GM19372 (cell line): ENCODE measurements around the gene POLG.

Experiments
- ATAC-seq: cut with Tn5 transposase; IDR thresholded peaks from one replicate; pipeline ENCODE4 v1.9.1; 2021; ENCODE audit warnings: mild to moderate bottlenecking, low read depth, moderate library complexity; ENCODE audit not compliant: unreplicated experiment

The POLG gene

DNA sequence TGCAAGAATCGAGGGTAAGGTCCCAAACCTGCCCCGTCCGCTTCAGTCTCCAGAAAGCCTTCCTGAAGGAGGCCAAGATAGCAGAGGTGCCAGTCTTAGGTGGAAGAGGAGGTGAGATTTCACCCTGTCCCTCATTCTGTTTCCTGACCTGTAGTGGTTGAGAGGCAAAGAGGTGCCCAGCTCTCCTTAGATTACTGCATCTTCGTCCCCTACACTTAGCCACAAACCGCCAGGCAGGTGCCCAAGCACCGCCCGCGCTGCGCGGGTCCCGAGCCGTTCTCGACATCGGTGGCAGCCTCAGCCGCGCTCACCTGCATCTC is 23.8 kb upstream of the POLG start:
- ATAC-seq = peak; percentile 7

DNA sequence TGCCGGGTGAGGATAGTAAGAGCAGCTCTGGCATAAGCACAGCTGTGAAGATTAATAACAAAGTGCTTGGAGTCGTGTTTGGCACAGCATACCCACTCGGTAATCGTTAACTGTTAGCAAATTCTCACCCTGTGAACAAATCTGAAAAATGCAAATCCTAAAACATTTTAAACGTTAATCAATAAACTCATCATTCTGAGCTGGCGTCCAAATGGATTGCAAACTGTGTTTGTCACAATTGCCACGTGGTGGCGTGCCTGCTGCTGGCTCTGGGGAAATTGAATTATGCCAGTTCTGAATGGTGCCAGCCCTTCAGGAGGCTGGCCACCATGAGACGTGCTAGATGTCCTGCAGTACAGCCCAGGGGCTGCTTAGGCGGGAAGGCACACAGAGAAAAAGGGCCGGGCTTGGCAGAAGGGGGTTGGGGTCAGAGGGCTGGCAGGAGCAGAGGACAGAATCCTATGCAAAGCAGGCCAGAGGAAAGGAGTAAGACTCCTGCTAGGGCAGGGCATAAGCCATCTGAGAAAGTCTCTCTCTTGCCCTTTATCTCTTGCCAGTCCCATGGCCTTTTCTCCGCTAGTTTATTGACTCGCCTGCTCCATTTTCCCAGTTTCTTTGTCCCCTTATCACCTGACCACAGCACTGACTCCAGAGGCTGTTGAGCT is 22.1 kb upstream of the POLG start:
- ATAC-seq = no peak

DNA sequence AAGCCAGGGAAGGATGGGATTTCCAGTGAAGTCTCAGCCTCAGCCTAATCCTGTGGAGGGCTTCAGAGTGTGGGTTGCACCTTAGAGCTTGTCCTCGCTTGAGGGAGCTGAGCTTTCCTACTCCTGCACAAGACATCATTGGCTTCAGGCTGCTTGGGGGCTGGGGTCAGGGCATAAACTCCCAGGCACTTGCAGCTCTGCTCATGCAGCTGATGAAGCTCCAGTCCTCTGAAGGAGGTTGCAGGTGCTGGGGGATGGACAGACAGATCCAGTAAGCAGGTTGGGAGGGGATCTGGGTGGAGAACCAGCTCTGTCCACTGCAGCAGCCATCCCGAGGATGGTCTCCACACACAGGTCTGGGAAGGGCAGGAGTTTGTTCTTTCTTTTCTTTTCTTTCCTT is 19.4 kb upstream of the POLG start:
- no peak for ATAC-seq

DNA sequence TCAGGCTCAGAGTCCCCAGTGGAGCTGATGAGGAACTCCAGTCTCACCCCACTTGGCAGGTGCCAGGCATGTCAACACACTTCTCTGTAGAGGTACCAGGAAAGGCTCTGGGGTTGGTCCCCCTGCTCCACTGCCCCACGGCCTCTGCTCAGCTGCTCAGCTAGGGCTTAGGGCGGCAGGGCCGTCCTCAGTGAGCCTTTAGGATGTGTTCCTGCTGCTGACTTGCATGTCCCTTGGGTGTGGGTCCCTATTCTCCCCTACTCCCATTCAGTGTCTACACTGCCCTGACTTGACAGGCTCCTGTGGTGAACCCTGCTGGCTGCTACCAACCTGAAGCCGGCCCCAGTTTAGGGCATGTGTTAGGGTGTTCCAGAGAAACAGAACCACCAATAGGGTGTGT is 17.9 kb upstream of the POLG start:
- ATAC-seq = no peak

DNA sequence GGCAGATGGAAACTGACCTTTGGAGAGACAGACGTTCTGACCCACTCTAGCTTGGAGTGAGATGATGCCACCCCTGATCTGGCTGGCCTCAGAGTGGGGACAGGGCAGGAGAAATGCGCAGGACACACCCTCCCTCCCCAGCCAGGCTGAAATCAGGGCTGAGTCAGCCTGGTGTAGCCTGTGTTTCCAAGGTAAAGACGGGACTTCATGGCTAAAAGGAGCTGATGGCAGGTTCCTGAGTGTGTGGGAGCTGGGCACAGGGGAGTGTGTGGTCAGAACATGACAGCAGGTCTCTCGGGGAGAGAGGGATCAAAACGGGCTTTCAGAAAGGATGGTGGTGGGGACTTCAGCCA is 14.6 kb upstream of the POLG start:
- no peak for ATAC-seq

DNA sequence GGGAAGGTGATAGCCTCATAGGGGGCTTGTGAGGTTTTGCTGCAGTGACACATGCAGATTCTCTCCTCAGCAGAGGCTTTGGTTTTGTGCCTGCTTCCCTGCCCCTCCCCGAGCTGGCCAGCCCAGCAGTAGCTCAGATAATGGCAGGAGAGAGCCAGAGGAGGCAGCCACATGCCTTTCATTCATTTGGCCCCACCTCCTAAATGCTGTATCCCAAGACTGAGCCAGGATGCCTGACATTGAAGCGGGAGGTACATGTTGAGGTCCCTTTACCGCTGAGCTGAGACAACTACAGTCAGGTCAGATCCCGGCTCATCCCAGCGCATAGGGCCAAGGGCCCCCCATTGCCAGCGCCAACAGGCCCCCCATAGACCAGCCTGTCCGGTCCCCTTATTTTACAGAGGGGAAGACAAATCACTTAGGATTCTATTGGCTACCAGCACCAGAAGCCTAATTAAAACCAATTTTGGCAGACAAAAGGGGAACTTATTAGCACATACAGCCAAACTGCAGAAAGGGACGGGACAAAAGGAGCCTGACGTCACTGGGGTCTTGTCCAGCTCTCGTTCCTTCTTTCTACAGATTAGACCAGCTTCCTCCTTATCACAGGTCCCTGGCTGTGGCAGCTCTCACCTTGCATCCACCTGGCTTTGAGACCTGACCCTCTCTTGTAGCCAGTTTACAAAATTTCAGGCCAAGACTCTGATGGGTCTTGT is 12.1 kb upstream of the POLG start:
- ATAC-seq = no peak

DNA sequence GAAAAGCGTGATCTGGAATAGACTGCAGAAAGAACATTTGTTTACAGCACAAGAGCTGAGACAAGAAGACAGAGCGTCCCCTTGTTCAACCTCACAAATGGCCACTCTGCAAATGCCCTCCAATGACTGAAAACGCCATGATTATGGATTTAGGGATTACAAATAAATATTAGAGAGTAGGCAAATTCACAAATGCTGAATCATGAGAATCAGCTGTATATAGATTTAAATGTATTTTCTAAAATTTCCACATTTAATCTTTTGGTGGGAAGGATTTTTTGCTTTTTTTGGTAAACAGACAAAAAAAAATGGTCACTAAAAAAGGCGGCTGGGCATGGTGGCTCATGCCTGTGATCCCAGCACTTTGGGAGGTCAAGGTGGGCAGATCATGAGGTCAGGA is 10.6 kb upstream of the POLG start:
- ATAC-seq = no peak

DNA sequence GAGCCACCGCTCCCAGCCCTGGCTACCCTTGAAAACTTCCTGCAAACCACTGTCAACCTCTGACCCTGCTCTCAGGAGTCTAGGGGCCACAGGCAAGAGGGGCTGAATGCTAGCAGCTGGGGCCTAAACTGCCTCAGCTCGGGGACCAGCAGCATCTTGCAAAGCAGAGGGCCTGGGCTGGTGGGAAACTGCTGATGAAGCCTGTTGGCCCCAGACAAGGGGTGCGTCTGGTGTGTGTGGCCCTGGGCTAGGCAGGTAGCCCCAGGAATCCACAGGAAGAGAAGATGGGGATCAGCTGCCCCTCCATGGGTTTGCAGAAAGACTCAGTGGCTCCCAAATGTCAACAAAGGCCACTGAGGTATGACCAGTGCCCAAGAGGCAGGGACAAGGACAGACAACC is 8.2 kb upstream of the POLG start:
- ATAC-seq = no peak

DNA sequence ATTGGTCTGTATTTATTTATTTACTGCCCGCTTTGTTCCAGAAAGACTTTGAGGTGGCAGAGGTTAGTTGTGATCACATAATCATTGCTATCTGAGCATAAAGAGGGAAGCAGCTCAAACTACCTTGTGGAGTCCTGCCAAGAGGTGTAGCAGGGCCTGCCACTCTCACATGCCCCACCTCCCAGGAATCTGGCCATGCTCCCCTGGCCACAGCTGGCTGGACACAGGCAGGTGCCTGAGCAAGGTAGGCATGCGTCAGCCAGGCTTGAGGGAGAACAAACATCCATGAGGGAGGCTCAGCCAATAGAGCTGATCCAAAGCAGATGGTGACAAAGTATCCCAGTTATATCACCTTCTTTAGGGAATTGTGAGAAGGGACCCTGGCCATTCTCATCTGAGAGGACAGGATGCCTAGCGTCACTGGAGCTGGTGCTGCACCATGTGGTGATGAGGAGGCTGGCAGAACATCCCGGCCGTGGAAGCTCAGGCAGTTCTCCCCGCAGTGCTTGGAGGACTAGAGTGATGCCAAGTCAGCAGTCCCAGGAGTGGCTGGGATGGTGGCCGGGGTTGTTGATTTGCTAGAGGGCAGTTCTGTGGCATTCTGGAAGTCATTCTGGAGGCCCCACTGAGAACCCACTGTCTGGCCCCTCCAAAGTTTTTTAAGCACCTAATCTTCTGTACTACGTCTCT is 6.8 kb upstream of the POLG start:
- ATAC-seq = no peak

DNA sequence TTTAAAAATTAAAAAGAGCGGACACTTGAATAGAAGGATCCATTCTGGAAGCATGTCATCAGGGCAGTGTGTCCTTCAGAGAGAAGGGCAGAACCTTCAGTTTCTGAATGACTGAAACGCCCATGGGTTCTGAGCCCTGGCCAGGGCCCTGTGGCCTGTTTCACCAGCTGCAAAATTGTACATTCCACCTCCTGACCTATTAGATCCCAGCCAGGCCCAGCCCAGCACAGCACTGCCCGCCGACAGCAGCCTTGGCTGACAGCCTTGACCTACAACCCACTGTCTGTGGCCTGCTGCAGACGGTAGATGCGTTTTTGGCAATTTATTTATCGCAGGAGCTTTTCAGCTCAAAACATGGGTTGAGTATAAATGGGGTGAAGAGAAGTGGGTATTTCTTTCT is 5.9 kb upstream of the POLG start:
- ATAC-seq = no peak

DNA sequence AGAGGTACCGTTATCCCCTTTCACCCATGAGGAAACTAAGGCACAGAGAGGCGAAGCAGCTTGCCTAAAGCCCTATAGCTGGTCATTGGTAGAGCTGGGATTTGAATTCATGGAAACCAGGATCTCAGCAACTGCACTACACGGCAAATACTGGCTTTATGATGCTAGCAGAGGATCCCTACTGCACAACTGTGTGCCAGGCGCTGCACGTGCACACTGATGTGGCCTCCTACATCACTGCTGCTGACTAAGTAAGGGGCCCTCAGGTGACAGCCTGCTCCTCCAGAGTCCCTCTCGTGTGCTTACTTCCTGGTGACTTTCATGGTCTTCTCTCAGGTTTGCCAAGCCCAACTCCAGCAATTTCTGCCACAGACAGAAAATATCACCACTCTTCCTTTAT is 3.4 kb upstream of the POLG start:
- ATAC-seq = no peak

DNA sequence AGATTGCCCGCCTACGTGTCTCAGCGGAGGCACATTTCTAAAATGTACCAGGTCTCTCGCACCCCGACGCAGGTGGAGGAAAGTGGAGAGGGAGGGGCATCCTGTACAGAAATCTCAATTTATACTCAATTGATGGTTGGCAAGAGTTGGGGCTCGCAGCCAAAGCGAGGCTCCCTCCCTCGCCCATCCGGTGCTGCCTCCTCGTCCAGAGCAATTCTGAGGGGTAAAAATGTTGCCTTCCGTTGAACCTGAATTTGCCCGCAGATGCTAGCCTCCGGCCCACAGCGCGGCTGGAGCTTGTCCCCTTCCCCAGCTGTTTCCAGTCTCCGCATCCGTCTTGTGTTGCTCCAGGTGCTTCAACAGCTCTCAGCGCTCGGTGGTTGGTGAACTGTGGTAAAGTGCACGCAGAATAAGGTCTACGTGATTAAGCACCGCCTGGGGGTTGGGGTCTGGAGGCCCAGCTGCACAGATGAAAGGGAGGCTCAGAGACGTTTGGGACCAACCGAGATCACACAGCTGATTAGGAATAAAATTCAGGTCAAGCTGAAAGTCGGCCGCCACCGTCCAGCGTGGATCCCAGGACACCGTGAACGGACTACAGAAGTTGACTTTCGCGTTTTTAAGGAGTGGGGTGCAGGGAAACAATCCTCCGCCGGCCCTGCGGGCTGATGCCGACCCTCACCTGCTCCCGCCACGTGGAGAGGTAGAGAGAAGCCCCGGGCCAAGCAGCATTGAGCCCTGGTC is 846 bp upstream of the POLG start:
- ATAC-seq = no peak

DNA sequence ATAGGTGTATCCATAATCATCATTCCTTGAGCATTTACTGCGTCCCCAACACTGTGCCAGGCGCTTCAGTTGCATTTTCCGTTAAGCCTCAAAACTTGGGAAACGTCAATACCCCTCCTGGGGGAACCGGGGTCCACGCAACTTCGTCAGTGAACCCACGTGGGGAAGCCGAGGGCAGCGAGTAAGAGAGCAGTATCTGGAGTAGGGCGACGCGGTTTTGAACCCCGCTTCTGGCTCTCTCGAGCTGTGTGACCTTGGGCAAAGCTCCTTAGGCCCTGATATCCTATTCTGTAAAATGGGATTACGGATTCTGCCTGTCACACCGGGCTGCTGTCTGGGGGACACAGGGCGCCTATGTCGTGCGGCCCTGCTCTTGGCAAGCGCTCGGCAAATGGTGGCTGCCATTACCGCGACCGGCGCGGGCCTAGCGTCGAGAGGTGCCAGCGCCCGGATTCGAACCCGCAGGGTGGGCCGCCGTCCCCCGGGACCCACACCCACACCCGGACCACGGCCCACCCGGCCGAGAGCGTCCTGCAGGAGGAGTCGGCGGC is 590 bp downstream of the POLG start:
- no peak for ATAC-seq

DNA sequence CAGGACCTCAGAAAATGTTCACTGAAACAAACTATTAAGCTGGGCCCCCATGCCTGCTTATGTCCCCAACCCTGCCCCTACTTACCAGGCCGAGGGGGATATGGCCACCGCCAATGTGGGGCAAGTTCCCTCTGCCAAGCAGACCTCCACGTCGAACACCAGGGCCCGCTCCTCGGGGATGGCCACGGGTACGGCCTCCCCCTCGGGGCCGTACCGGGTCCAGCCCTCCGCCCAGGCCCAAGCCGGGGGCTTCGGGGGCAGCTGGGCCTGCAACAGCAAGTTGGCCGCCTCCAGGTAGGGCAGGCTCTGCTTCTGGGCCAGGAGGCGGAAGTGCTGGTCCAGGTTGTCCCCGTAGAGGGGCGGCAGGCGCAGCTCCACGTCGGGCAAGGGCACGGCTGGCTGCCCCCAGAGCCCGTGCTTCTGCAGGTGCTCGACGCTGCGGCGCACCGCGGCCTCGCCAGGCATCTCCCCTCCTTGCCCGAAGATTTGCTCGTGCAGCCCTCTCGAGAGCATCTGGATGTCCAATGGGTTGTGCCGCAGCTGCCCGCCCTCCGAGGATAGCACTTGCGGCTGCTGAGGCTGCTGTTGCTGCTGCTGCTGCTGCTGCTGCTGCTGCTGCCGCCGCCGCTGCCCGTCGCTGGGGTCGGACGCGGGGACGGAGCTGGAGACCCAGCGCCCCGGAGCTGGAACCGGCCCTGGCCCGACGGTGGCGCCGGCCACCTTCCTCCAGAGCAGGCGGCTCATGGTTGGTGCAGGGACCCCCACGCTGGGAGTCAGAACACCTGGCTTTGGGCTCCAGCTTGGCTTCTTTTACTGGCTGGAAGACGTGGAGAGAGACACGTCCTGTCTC is 1.4 kb downstream of the POLG start:
- ATAC-seq = no peak

DNA sequence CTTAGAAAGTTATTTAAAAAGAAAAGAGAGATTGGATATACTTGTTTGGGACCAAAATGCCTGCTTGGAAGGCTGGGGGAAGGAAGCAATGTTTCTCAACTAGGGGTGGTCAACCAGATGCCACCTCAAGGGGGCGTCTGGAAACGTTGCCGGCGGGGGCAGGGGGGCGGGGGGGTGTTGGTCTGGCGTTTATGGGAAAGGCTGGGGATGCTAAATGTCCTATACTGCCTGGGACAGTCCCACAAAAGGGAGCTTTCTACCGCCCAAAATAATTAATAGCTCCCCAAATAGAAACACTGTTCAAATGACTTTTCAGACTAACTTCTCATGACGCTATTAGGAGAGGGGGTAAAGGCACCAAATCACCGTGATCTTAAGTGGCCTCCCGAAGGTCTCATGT is 2.2 kb downstream of the POLG start:
- no peak for ATAC-seq

DNA sequence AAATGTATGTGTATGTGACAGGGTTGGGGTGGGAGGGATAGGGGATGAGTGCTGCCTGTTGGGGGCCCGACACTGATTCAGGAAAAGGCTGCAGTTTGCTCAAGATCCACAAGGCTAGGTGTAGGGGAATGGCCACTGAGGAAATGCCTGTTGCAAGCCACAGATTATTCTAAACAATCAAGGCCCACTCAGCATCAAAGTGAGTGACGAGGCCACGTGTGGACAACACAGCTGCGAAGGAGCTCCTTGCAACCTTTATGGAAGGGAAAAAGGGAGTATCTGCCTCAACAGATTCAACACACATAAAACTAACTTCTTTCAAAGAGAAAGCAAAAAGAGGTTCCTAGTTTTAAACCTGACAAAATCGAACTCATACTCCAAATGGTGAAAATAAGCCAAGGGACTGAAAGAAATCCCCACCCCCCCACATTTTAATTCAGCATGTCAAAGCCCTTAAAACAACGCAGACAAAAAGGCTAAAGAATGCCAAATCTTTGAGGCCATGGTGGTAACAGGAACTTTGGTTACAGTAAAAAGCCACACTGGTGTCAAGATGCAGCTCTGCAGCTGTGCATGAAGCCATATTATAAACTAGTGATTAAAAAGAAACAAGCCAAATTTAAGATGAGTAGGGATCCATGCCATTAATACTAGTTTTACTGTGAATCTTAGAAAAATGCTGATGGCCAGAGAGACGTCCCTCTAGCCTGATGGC is 3.6 kb downstream of the POLG start:
- no peak for ATAC-seq

DNA sequence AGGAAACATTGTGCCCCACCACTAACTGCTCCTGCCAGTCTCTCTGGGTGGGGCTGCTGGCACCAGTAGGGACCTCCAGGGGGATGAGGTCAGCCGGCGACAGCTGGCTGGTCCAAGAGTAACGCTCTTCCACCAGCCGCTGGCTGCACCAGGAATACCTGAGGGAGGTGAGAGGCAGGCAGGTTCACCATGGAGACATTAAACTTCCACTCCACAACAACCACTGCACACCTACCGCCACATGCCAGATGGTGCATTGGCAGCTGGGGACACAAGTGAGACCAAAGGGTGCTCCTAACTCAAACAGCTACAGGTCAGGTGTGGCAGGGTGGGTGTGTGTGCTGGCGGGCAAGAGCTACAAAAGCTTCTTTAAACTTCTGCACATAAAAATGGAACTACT is 4.5 kb downstream of the POLG start:
- ATAC-seq = no peak

DNA sequence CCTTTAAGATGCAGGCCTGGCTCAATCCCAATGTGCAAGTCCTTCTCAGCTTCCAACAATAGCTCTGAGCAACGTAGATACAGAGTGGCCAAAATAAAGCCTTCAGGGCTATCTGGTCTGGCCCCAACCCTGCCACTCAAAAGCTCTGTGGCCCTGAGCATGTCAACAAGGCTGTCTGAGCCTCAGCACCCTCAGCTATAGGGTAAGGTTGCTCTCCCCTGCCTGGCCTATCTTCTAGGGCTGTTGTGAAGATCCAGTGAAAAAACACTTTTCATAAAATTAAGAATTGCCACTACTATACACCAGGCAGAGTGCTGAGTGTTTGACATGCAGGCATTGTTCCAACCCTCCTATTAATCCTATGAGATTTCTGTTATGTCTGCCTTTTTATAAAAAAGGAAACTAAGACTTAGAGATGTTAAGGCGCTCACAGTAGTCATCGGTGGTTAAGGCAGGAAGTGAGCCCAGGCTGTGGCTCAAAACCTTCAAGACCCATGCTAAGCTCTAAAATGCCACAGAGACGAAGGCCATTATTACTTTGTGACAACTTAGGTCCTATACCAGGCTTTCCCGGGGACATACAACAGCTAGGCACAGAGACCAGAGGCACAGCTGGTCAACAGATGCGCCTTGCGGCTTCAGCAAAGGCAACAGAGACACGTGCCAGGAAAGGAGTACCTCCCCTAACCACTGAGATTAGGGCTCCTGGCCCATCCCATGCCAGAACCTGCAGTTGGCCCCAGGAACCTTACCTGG is 5.1 kb downstream of the POLG start:
- no peak for ATAC-seq
